Right renal pelvis (tissue), 4 donors: ENCODE measurements around the gene KPTN. TPM values are rescaled to one million over a fixed set of nuclear protein-coding genes. Genes with fewer than 3 reads are reported as not detected.
"Not testable (repeated sequence)": the region's sequence is repeated elsewhere in the genome, so short reads cannot be mapped to it uniquely, and the experiment has no call there.

Experiments
- DNase-seq, 4 donors: peaks; one replicate each; pipeline ENCODE4 v3.0.0-alpha.2; 2013; ENCODE audit warnings: low read depth in 4 of 4, low spot score in 3 of 4, missing footprints in 1 of 4
- polyA plus RNA-seq, 4 donors: library from polyadenylated mRNA; unstranded; fragments of 120-200 nt; gene quantifications; one replicate each; pipeline ENCODE4 v1.2.1, GENCODE V29; 2013; ENCODE audit not compliant: insufficient read length in 4 of 4

Gene KPTN
- polyA plus RNA-seq, 4 donors = 10.9 to 12.8 (median 11.6) TPM

- no peak for DNase-seq
These were observed 8.8 kb upstream of the KPTN start for GRCh38 chr19:47492571-47493377.

- no peak for DNase-seq
These were observed 8.1 kb upstream of the KPTN start for GRCh38 chr19:47492137-47492533.

- no peak for DNase-seq
These were observed 7.5 kb upstream of the KPTN start for GRCh38 chr19:47491358-47492136.

- DNase-seq = no peak
These were observed 6.8 kb upstream of the KPTN start for GRCh38 chr19:47490847-47491246.

GRCh38 chr19:47490031-47490430 is 6.0 kb upstream of the KPTN start:
- no peak for DNase-seq

GRCh38 chr19:47489072-47489914 is 5.3 kb upstream of the KPTN start:
- DNase-seq = no peak

- no peak for DNase-seq
These were observed 3.8 kb upstream of the KPTN start for GRCh38 chr19:47487551-47488515.

- DNase-seq = no peak
These were observed 2.9 kb upstream of the KPTN start for GRCh38 chr19:47486900-47487299.

GRCh38 chr19:47486220-47486619 is 2.2 kb upstream of the KPTN start:
- DNase-seq = not testable (repeated sequence)

- DNase-seq = no peak
These were observed 1.2 kb upstream of the KPTN start for GRCh38 chr19:47485210-47485609.

- no peak for DNase-seq
These were observed 819 bp downstream of the KPTN start for GRCh38 chr19:47483200-47483599.

- no peak for DNase-seq
These were observed 2.5 kb downstream of the KPTN start for GRCh38 chr19:47481460-47482052.

- no peak for DNase-seq
These were observed 3.4 kb downstream of the KPTN start for GRCh38 chr19:47480658-47481057.

GRCh38 chr19:47479701-47480503 is 4.1 kb downstream of the KPTN start:
- no peak for DNase-seq

- no peak for DNase-seq
These were observed 7.5 kb downstream of the KPTN start for GRCh38 chr19:47476438-47476972.

- no peak for DNase-seq
These were observed 8.6 kb downstream of the KPTN start for GRCh38 chr19:47475465-47475864.

- no peak for DNase-seq
These were observed 10.7 kb downstream of the KPTN start for GRCh38 chr19:47473336-47473735.

- peak; percentile 77 to 87 (median 82) for DNase-seq
These were observed 12.1 kb downstream of the KPTN start, which contains the start of gene SLC8A2 for GRCh38 chr19:47471733-47472457. Gene SLC8A2, minus strand, starts transcription at chr19:47471893. Its CDS starts 5,490 bp downstream, at chr19:47466403.
